CD4-positive, CD25-positive, alpha-beta regulatory T cell (primary cell): ENCODE measurements around the gene PIAS1. TPM values are rescaled to one million over a fixed set of nuclear protein-coding genes. Genes with fewer than 3 reads are reported as not detected.
A peak's percentile ranks its signal among the peaks of the same experiment; 100 is the strongest.

Source experiments
- ATAC-seq, 2 donors: fragments of 150-1000 bp; cut with Tn5 transposase; one replicate each; pipeline ENCODE4 v1.10.0; 2021; ENCODE audit warnings: low read depth in 2 of 2, moderate number of reproducible peaks in 2 of 2, moderate library complexity in 1 of 2
- DNase-seq, 3 donors: peaks; one replicate each; pipeline versions ENCODE4 v3.0.0 to v3.0.0-alpha.2; 2012 to 2022; ENCODE audit warnings: mixed read lengths in 1 of 3
- H3K27ac ChIP-seq: one replicate; pipeline ENCODE4 v1.7.0; 2013; ENCODE audit warnings: mild to moderate bottlenecking, low read length; ENCODE audit not compliant: insufficient read depth, poor library complexity, severe bottlenecking
- H3K27me3 ChIP-seq: one replicate; pipeline ENCODE4 v1.7.0; 2013; ENCODE audit warnings: low read length; ENCODE audit not compliant: control insufficient read depth, insufficient read depth
- H3K36me3 ChIP-seq: one replicate; pipeline ENCODE4 v1.7.0; 2013; ENCODE audit warnings: mild to moderate bottlenecking, low read length, moderate library complexity; ENCODE audit not compliant: control insufficient read depth, insufficient read depth
- H3K4me1 ChIP-seq: 2 replicates; pipeline ENCODE4 v1.7.0; 2013; ENCODE audit warnings: mild to moderate bottlenecking, low read length; ENCODE audit not compliant: insufficient read depth, control insufficient read depth, poor library complexity, severe bottlenecking
- H3K4me3 ChIP-seq: one replicate; pipeline ENCODE4 v1.7.0; 2013; ENCODE audit warnings: low read depth, mild to moderate bottlenecking, low read length, moderate library complexity
- H3K9me3 ChIP-seq, 2 experiments: 1 replicate in 1 of 2; 2 replicates in 1 of 2; pipeline ENCODE4 v1.7.0; 2013; ENCODE audit warnings: low read length in 2 of 2, mild to moderate bottlenecking in 1 of 2, moderate library complexity in 1 of 2; ENCODE audit not compliant: control insufficient read depth in 2 of 2
- H3K27ac Mint-ChIP-seq, 3 donors: one replicate each; pipeline ENCODE4 v1.8.0; 2020 to 2022; ENCODE audit warnings: mild to moderate bottlenecking in 3 of 3, mixed read lengths in 3 of 3, moderate library complexity in 2 of 3
- H3K27me3 Mint-ChIP-seq: one replicate; pipeline ENCODE4 v1.8.0; 2022; ENCODE audit warnings: mild to moderate bottlenecking, mixed read lengths
- H3K36me3 Mint-ChIP-seq: one replicate; pipeline ENCODE4 v1.8.0; 2020; ENCODE audit warnings: mixed read lengths
- H3K4me1 Mint-ChIP-seq, 4 donors: one replicate each; pipeline ENCODE4 v1.8.0; 2020 to 2022; ENCODE audit warnings: mixed read lengths in 4 of 4, mild to moderate bottlenecking in 1 of 4
- H3K4me3 Mint-ChIP-seq, 4 donors: one replicate each; pipeline ENCODE4 v1.8.0; 2020 to 2022; ENCODE audit warnings: mild to moderate bottlenecking in 4 of 4, mixed read lengths in 4 of 4, moderate library complexity in 3 of 4
- H3K9me3 Mint-ChIP-seq, 7 donors: one replicate each; pipeline ENCODE4 v1.8.0; 2020 to 2022; ENCODE audit warnings: mixed read lengths in 7 of 7, mild to moderate bottlenecking in 3 of 7, moderate library complexity in 2 of 7
- polyA plus RNA-seq, 4 donors: library from polyadenylated mRNA; unstranded; fragments of 300-500 nt; fragmentation: Illumina TruSeq; gene quantifications; one replicate each; pipeline ENCODE4 v1.2.3, GENCODE V29; 2021
- total RNA-seq: library from RNA; stranded (reverse); gene quantifications from one replicate; pipeline ENCODE4 v1.2.3, GENCODE V29; 2022

Gene PIAS1
- total and polyA plus RNA-seq, 5 donors from 2014 or later = 102 to 156 (median 137) TPM

DNA sequence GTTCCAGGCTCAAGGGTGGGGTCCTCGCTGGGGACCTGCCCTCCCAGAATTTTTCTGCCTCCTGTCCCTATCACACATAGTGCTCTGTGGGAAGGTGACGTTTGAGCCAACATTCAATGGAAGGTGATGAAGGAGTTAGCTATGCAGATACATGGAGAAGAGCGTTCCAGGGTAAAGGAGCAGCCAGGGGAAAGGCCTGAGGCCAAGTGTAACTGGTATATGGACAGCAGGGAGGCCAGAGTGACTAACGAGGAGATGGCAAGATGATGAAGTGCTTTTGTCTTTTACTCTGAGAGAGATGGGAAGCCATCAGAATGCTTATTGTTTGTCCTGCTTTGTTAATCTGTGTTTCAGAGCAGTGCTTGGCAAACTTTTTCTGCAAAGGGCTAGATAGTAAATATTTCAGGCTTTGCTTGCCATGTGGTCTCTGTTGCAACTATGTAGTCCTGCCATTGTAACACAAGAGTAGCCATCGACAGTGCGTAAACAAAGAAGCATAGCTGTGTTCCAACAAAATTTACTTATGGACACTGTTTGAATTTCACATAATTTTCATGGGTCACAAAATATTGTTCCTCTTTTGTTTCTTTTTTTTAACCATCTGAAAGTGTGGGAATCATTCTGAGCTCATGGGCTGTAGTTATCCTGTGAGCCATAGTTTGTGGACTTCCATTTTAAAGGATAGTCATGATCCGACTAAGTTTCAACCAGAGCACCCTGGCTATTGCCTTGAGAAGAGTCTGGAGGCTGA, 25.8 kb upstream of the PIAS1 start:
- H3K4me3 ChIP-seq = no peak overlapping the region
- no peak overlapping the region for H3K27ac ChIP-seq
- H3K27me3 ChIP-seq = peaks cover 11% of the 10 kb centered on the region
- peaks cover 0 to 2% (median 0%) of the 10 kb centered on the region in 7 donors for H3K9me3 Mint-ChIP-seq
- DNase-seq (no peak), ATAC-seq (no peak)
- H3K36me3 ChIP-seq = no peaks in the 10 kb centered on the region
- H3K4me3 Mint-ChIP-seq = no peak overlapping the region
- no peaks in the 10 kb centered on the region for H3K9me3 ChIP-seq
- H3K36me3 Mint-ChIP-seq = no peaks in the 10 kb centered on the region
- H3K27me3 Mint-ChIP-seq = peaks cover 34% of the 10 kb centered on the region
- H3K4me1 ChIP-seq = no peaks in the 10 kb centered on the region
- no peaks in the 10 kb centered on the region for H3K4me1 Mint-ChIP-seq
- H3K27ac Mint-ChIP-seq = peak overlapping the region in 1 of 3 donors; percentile 0

DNA sequence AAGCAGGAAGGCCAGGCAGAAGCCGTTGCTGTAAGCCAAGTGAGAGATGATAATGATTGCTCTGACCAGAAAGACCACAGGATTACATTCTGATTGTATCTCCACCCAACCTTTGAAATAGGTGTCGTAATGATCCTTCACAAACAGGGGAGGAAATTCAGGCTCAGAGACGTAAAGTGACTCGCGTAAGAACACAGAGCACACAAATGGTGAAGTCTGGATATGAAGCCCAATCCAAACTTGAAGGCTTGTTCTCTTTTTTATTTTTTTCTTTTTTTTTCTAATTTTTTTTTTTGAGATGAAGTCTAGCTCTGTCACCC, 25.3 kb upstream of the PIAS1 start:
- H3K9me3 Mint-ChIP-seq = peaks cover 0 to 2% (median 0%) of the 10 kb centered on the region in 7 donors

DNA sequence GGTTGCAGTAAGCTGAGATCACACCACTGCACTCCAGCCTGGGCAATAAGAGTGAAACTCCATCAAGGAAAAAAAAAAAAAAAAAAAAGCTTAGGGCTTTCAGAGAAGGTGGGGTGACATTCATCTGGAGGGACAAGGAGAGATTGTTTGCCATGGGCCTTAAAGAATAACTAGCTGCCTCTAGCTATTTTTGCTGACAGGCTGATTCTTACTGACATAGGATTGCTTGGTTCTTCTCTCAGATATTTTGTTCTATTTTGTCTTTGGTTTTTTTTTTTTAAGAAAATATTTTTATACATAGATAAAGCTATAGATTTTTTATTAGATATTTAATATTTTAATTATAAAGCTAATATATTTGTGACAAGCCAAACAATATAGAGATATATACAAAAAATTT, 24.2 kb upstream of the PIAS1 start:
- H3K36me3 ChIP-seq = no peaks in the 10 kb centered on the region
- H3K4me3 Mint-ChIP-seq = no peak overlapping the region
- no peaks in the 10 kb centered on the region for H3K4me1 Mint-ChIP-seq
- peaks cover 13% of the 10 kb centered on the region for H3K27me3 ChIP-seq
- H3K27ac Mint-ChIP-seq = no peak overlapping the region
- no peak overlapping the region for H3K4me3 ChIP-seq
- no peak for ATAC-seq
- H3K9me3 ChIP-seq = no peaks in the 10 kb centered on the region
- no peaks in the 10 kb centered on the region for H3K36me3 Mint-ChIP-seq
- DNase-seq = no peak
- peaks cover 0 to 2% (median 0%) of the 10 kb centered on the region in 7 donors for H3K9me3 Mint-ChIP-seq
- H3K27ac ChIP-seq = no peak overlapping the region
- H3K4me1 ChIP-seq = no peaks in the 10 kb centered on the region
- peaks cover 48% of the 10 kb centered on the region for H3K27me3 Mint-ChIP-seq

More for the DNA sequence above, 25.3 kb upstream of the PIAS1 start:
- H3K27ac ChIP-seq = no peak overlapping the region
- peaks cover 39% of the 10 kb centered on the region for H3K27me3 Mint-ChIP-seq
- H3K36me3 Mint-ChIP-seq = no peaks in the 10 kb centered on the region
- no peak overlapping the region for H3K4me3 ChIP-seq
- H3K36me3 ChIP-seq = no peaks in the 10 kb centered on the region
- ATAC-seq (no peak), DNase-seq (no peak)
- no peak overlapping the region for H3K27ac Mint-ChIP-seq
- no peaks in the 10 kb centered on the region for H3K4me1 Mint-ChIP-seq
- no peaks in the 10 kb centered on the region for H3K9me3 ChIP-seq
- H3K27me3 ChIP-seq = peaks cover 13% of the 10 kb centered on the region
- no peaks in the 10 kb centered on the region for H3K4me1 ChIP-seq
- H3K4me3 Mint-ChIP-seq = no peak overlapping the region

DNA sequence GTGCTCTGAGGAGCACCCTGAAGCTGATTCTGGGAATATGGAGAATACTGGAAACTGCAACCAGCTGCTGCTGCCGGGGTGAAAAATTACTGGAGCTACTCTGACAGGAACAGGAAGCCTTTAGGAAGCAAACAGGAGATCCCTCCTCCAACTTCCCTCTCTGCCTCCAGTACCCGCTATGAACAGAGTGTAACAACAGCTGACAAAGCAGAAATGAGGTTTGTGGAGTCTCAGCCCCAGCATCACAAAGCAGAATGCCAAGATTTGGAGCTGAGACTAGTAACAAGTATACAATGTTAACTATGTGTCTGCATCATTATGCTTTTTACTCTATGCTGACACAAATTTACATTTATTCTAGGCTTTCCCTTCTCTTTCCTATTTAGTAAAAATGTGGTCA, 22.7 kb upstream of the PIAS1 start:
- ATAC-seq (no peak), DNase-seq (no peak)
- Mint-ChIP-seq H3K27me3 (peaks cover 49% of the 10 kb centered on the region), H3K27ac (no peak overlapping the region), H3K36me3 (no peaks in the 10 kb centered on the region), H3K9me3 (peaks cover 0 to 2% (median 0%) of the 10 kb centered on the region in 7 donors), H3K4me3 (no peak overlapping the region), H3K4me1 (no peaks in the 10 kb centered on the region)
- no peaks in the 10 kb centered on the region for H3K4me1 ChIP-seq
- H3K36me3 ChIP-seq = no peaks in the 10 kb centered on the region
- H3K4me3 ChIP-seq = no peak overlapping the region
- H3K27ac ChIP-seq = no peak overlapping the region
- H3K9me3 ChIP-seq = no peaks in the 10 kb centered on the region
- H3K27me3 ChIP-seq = peaks cover 15% of the 10 kb centered on the region

DNA sequence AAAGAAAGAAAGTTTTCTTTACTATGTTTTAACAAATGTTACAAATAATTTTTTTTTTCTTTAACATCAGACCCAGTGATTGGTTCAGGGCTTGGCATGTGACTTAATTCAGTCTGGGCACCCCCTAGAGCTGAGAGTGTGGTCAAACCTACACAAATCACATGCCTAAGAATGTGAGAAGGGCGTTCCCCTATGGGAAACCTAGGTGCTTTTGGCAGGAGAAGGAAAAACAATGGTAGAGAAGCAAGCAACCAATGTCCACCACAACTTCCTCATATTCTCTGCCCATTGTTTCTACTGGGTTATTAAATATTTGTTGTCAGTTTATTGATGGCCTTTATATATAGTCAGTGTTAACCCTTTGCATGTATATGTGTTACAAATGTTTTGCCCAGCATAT, 21.4 kb upstream of the PIAS1 start:
- Histone ChIP-seq H3K9me3 (no peaks in the 10 kb centered on the region), H3K27me3 (peaks cover 15% of the 10 kb centered on the region), H3K27ac (no peak overlapping the region), H3K36me3 (no peaks in the 10 kb centered on the region), H3K4me3 (no peak overlapping the region), H3K4me1 (no peaks in the 10 kb centered on the region)
- Mint-ChIP-seq H3K36me3 (no peaks in the 10 kb centered on the region), H3K27me3 (peaks cover 56% of the 10 kb centered on the region), H3K27ac (no peak overlapping the region), H3K4me1 (no peaks in the 10 kb centered on the region), H3K9me3 (peaks cover 0 to 8% (median 2%) of the 10 kb centered on the region in 7 donors), H3K4me3 (no peak overlapping the region)
- ATAC-seq (no peak), DNase-seq (no peak)

DNA sequence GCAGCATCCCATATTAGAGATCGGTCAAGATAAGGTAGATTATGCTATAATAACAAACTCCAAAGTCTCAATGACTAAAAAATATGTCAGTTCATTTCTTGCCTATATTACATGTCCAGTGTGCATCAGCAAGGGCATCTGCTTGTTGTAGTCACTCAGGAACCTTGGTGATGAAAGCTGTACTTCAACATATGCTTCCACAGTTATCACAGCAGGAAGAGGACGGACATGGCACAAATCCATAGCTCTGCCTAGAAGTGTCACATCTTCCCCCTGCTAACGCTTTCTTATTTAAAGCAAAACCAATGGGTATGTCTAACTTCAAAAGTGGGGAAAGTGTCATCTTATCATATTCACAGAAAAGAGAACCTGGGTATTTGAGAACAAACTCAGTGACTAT, 20.0 kb upstream of the PIAS1 start:
- ATAC-seq = no peak

DNA sequence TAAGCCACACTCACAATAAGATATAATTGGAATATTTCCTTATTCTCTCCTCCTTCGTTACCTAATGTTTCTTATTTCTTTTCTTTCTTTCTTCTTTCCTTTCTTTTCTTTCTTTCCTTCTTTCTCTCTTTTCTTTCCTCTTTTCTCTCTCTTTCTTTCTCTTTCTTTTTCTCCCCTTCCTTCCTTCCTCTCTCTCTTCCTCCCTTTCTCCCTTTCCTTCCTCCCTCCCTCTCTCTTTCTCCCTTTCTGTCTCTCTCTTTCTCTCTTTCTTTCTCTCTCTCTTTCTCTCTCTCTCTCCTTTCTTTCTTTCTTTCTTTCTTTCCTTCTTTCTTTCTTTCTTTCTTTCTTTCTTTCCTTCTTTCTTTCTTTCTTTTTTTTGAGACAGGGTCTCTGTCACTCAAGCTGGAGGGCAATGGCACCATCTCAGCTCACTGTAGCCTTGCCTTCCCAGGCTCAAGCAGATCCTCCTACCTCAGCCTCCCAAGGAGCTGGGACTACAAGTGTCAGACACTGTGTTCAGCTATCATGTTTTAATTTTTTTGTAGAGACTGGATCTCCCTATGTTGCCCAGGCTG, 19.3 kb upstream of the PIAS1 start:
- no peak overlapping the region for H3K4me3 Mint-ChIP-seq
- no peaks in the 10 kb centered on the region for H3K4me1 ChIP-seq
- ATAC-seq = no peak
- no peaks in the 10 kb centered on the region for H3K36me3 Mint-ChIP-seq
- H3K27me3 Mint-ChIP-seq = peaks cover 68% of the 10 kb centered on the region
- no peak overlapping the region for H3K27ac Mint-ChIP-seq
- no peaks in the 10 kb centered on the region for H3K4me1 Mint-ChIP-seq
- no peak overlapping the region for H3K4me3 ChIP-seq
- peaks cover 0 to 11% (median 2%) of the 10 kb centered on the region in 7 donors for H3K9me3 Mint-ChIP-seq
- no peak for DNase-seq
- no peaks in the 10 kb centered on the region for H3K9me3 ChIP-seq
- no peaks in the 10 kb centered on the region for H3K36me3 ChIP-seq
- peaks cover 20% of the 10 kb centered on the region for H3K27me3 ChIP-seq
- H3K27ac ChIP-seq = no peak overlapping the region

More for the DNA sequence above, 20.0 kb upstream of the PIAS1 start:
- Histone ChIP-seq H3K27ac (no peak overlapping the region), H3K4me3 (no peak overlapping the region), H3K27me3 (peaks cover 20% of the 10 kb centered on the region), H3K36me3 (no peaks in the 10 kb centered on the region), H3K4me1 (no peaks in the 10 kb centered on the region), H3K9me3 (no peaks in the 10 kb centered on the region)
- H3K4me3 Mint-ChIP-seq = no peak overlapping the region
- no peaks in the 10 kb centered on the region for H3K36me3 Mint-ChIP-seq
- H3K27me3 Mint-ChIP-seq = peaks cover 64% of the 10 kb centered on the region
- H3K4me1 Mint-ChIP-seq = no peaks in the 10 kb centered on the region
- DNase-seq = no peak
- peaks cover 0 to 10% (median 2%) of the 10 kb centered on the region in 7 donors for H3K9me3 Mint-ChIP-seq
- H3K27ac Mint-ChIP-seq = no peak overlapping the region

DNA sequence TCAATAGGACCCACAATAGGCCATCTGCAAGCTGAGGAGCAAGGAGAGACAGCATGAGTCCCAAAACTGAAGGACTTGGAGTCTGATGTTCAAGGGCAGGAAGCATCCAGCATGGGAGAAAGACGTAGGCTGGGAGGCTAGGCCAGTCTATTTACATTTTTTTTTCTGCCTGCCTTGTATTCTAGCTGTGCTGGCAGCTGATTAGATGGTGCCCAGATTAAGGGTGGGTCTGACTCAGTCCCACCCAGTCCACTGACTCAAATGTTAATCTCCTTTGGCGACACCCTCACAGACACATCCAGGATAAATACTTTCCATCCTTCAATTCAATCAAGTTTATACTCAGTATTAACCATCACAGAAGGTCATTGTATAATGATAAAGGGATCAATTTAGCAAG, 15.9 kb upstream of the PIAS1 start:
- Mint-ChIP-seq H3K9me3 (peaks cover 0 to 12% (median 2%) of the 10 kb centered on the region in 7 donors), H3K4me3 (no peak overlapping the region), H3K27me3 (peaks cover 65% of the 10 kb centered on the region), H3K4me1 (no peaks in the 10 kb centered on the region), H3K36me3 (no peaks in the 10 kb centered on the region), H3K27ac (no peak overlapping the region)
- ATAC-seq (no peak), DNase-seq (no peak)
- Histone ChIP-seq H3K36me3 (no peaks in the 10 kb centered on the region), H3K27ac (no peak overlapping the region), H3K4me1 (no peaks in the 10 kb centered on the region), H3K9me3 (no peaks in the 10 kb centered on the region), H3K4me3 (no peak overlapping the region), H3K27me3 (peaks cover 16% of the 10 kb centered on the region)
